Hepatocyte (in vitro differentiated cells): Measurements from ENCODE around the gene DOCK3. TPM values are rescaled to one million over a fixed set of nuclear protein-coding genes. Genes with fewer than 3 reads are reported as not detected.
"Not testable (repeated sequence)": the region's sequence is repeated elsewhere in the genome, so short reads cannot be mapped to it uniquely, and the experiment has no call there.

ENCODE experiments used
- DNase-seq: peaks from one replicate; pipeline ENCODE4 v3.0.0-alpha.2; 2016; ENCODE audit warnings: low spot score
- H2AFZ ChIP-seq: fragments of 200-600 bp; sonication (generic); 2 replicates; pipeline ENCODE4 v1.6.0; 2016; ENCODE audit warnings: antibody characterized with exemption, mild to moderate bottlenecking
- H3K27ac ChIP-seq: fragments of 200-600 bp; sonication (generic); 2 replicates; pipeline ENCODE4 v1.5.1; 2016; ENCODE audit warnings: mild to moderate bottlenecking
- H3K27me3 ChIP-seq: fragments of 200-600 bp; sonication (generic); 2 replicates; pipeline ENCODE4 v1.6.1; 2016
- H3K36me3 ChIP-seq: fragments of 200-600 bp; sonication (generic); replicated peaks from 2 replicates; pipeline ENCODE4 v1.5.1; 2016; ENCODE audit warnings: low read depth; ENCODE audit not compliant: insufficient read depth
- H3K4me1 ChIP-seq: fragments of 200-600 bp; sonication (generic); 2 replicates; pipeline ENCODE4 v1.5.1; 2016; ENCODE audit warnings: mild to moderate bottlenecking, moderate library complexity; ENCODE audit not compliant: insufficient read depth
- H3K4me2 ChIP-seq: fragments of 200-600 bp; sonication (generic); 2 replicates; pipeline ENCODE4 v1.6.0; 2016
- H3K4me3 ChIP-seq: fragments of 200-600 bp; sonication (generic); 2 replicates; pipeline ENCODE4 v1.5.1; 2016; ENCODE audit warnings: mild to moderate bottlenecking
- H3K79me2 ChIP-seq: fragments of 200-600 bp; sonication (generic); 2 replicates; pipeline ENCODE4 v1.6.0; 2017; ENCODE audit warnings: mild to moderate bottlenecking
- H3K9me2 ChIP-seq: fragments of 200-600 bp; sonication (generic); replicated peaks from 2 replicates; pipeline ENCODE4 v1.6.0; 2017; ENCODE audit warnings: mild to moderate bottlenecking; ENCODE audit not compliant: insufficient read depth
- H3K9me3 ChIP-seq: fragments of 200-600 bp; sonication (generic); 2 replicates; pipeline ENCODE4 v1.5.1; 2016; ENCODE audit warnings: low read depth, mild to moderate bottlenecking
- H4K20me1 ChIP-seq: fragments of 200-600 bp; sonication (generic); 2 replicates; pipeline ENCODE4 v1.6.0; 2016; ENCODE audit warnings: mild to moderate bottlenecking; ENCODE audit not compliant: insufficient read depth, poor library complexity, severe bottlenecking
- CTCF ChIP-seq: fragments of 200-600 bp; sonication (generic); IDR thresholded peaks from 2 replicates; pipeline ENCODE4 v1.5.1; 2016; ENCODE audit warnings: antibody characterized with exemption, mild to moderate bottlenecking; ENCODE audit not compliant: poor library complexity
- EZH2 ChIP-seq: fragments of 200-600 bp; sonication (generic); IDR thresholded peaks from 2 replicates; pipeline ENCODE4 v1.6.1; 2016; ENCODE audit warnings: antibody characterized with exemption, mild to moderate bottlenecking, borderline replicate concordance
- EZH2phosphoT487 ChIP-seq: fragments of 200-600 bp; sonication (generic); IDR thresholded peaks from one replicate; pipeline ENCODE4 v1.6.1; 2018; ENCODE audit warnings: antibody characterized with exemption, mild to moderate bottlenecking, low read depth, moderate library complexity; ENCODE audit not compliant: unreplicated experiment, severe bottlenecking
- WGBS: methylation state at CpG from one replicate; pipeline ENCODE4 v1.1.6; 2016; ENCODE audit warnings: low lambda C conversion rate; ENCODE audit errors: missing lambda C conversion rate; 5-methylcytosine and 5-hydroxymethylcytosine counted together
- polyA plus RNA-seq: library from polyadenylated mRNA; unstranded; fragments of >200 nt; fragmentation: Nextera tagmentation; extraction: Ambion mirVana; gene quantifications from 2 replicates; pipeline ENCODE4 v1.2.1, GENCODE V29; 2016
- total RNA-seq: library from RNA; depleted of rRNA; stranded (reverse); fragments of >200 nt; gene quantifications from 2 replicates; pipeline ENCODE4 v1.2.3, GENCODE V29; 2014

DOCK3 gene
- total and polyA plus RNA-seq, 2 experiments from 2014 or later: 0.77 to 1.6 TPM

- H3K4me2 ChIP-seq: no peak overlapping the region
- H3K36me3 ChIP-seq: no peaks in the 10 kb centered on the region
- 96% methylated on average over 9 of the region's 9 CpGs for WGBS
- H2AFZ ChIP-seq: no peak overlapping the region
- H3K4me3 ChIP-seq: no peak overlapping the region
- H3K9me2 ChIP-seq: no peaks in the 10 kb centered on the region
- H3K9me3 ChIP-seq: no peaks in the 10 kb centered on the region
- H3K27ac ChIP-seq: no peak overlapping the region
- no peak for TF ChIP-seq EZH2phosphoT487
- TF ChIP-seq EZH2: no peak
- no peak for TF ChIP-seq CTCF
- DNase-seq: no peak
- no peaks in the 10 kb centered on the region for H3K27me3 ChIP-seq
- no peaks in the 10 kb centered on the region for H4K20me1 ChIP-seq
- no peaks in the 10 kb centered on the region for H3K4me1 ChIP-seq
- H3K79me2 ChIP-seq: no peaks in the 10 kb centered on the region
These were observed 431.6 kb downstream of the DOCK3 start for GRCh38 chr3:51106242-51106876.

GRCh38 chr3:51110586-51110985 is 435.9 kb downstream of the DOCK3 start:
- H3K4me3 ChIP-seq: no peak overlapping the region
- DNase-seq: no peak
- no peak for TF ChIP-seq EZH2phosphoT487
- TF ChIP-seq EZH2: no peak
- TF ChIP-seq CTCF: no peak
- H3K27me3 ChIP-seq: no peaks in the 10 kb centered on the region
- H3K4me1 ChIP-seq: no peaks in the 10 kb centered on the region
- no peak overlapping the region for H3K4me2 ChIP-seq
- H3K27ac ChIP-seq: no peak overlapping the region
- H2AFZ ChIP-seq: no peak overlapping the region
- H3K79me2 ChIP-seq: no peaks in the 10 kb centered on the region
- H3K9me3 ChIP-seq: no peaks in the 10 kb centered on the region
- 81% methylated on average over 3 of the region's 3 CpGs for WGBS
- no peaks in the 10 kb centered on the region for H3K9me2 ChIP-seq
- H3K36me3 ChIP-seq: no peaks in the 10 kb centered on the region
- H4K20me1 ChIP-seq: no peaks in the 10 kb centered on the region

GRCh38 chr3:51122944-51123343 is 448.2 kb downstream of the DOCK3 start:
- Histone ChIP-seq H3K79me2 (no peaks in the 10 kb centered on the region), H3K27ac (no peak overlapping the region), H4K20me1 (no peaks in the 10 kb centered on the region), H3K4me3 (no peak overlapping the region), H3K36me3 (no peaks in the 10 kb centered on the region), H3K9me2 (no peaks in the 10 kb centered on the region), H3K9me3 (no peaks in the 10 kb centered on the region), H2AFZ (no peak overlapping the region), H3K27me3 (no peaks in the 10 kb centered on the region), H3K4me2 (no peak overlapping the region), H3K4me1 (no peaks in the 10 kb centered on the region)
- TF ChIP-seq EZH2 (no peak), CTCF (no peak), EZH2phosphoT487 (no peak)
- no peak for DNase-seq
- 100% methylated on average over 2 of the region's 2 CpGs for WGBS

GRCh38 chr3:51123531-51123930 is 448.8 kb downstream of the DOCK3 start:
- H2AFZ ChIP-seq: no peak overlapping the region
- no peak overlapping the region for H3K4me3 ChIP-seq
- no peaks in the 10 kb centered on the region for H3K9me2 ChIP-seq
- H3K4me2 ChIP-seq: no peak overlapping the region
- H3K27ac ChIP-seq: no peak overlapping the region
- TF ChIP-seq EZH2phosphoT487 (no peak), CTCF (no peak), EZH2 (no peak)
- H4K20me1 ChIP-seq: no peaks in the 10 kb centered on the region
- no peaks in the 10 kb centered on the region for H3K27me3 ChIP-seq
- no peaks in the 10 kb centered on the region for H3K9me3 ChIP-seq
- no peak for DNase-seq
- H3K79me2 ChIP-seq: no peaks in the 10 kb centered on the region
- H3K4me1 ChIP-seq: no peaks in the 10 kb centered on the region
- no peaks in the 10 kb centered on the region for H3K36me3 ChIP-seq
- 90% methylated on average over 3 of the region's 3 CpGs for WGBS

GRCh38 chr3:51131607-51132006 is 456.9 kb downstream of the DOCK3 start:
- not testable (repeated sequence) for H3K4me2 ChIP-seq, H3K27ac ChIP-seq, H3K4me3 ChIP-seq, DNase-seq, H3K9me2 ChIP-seq, H3K79me2 ChIP-seq, H3K4me1 ChIP-seq, H4K20me1 ChIP-seq, H3K36me3 ChIP-seq, H2AFZ ChIP-seq, H3K27me3 ChIP-seq, H3K9me3 ChIP-seq
- WGBS: 95% methylated on average over 1 of the region's 1 CpG
